ENCODE results near the gene RETREG3. TPM values are rescaled to one million over a fixed set of nuclear protein-coding genes. Genes with fewer than 3 reads are reported as not detected.

RETREG3 gene
- total and polyA plus RNA-seq, 2 of the 13 experiments (the other 11 are each of a cell fraction or from before 2014, with no cell fraction given): 47.0 to 55.8 TPM

DNA sequence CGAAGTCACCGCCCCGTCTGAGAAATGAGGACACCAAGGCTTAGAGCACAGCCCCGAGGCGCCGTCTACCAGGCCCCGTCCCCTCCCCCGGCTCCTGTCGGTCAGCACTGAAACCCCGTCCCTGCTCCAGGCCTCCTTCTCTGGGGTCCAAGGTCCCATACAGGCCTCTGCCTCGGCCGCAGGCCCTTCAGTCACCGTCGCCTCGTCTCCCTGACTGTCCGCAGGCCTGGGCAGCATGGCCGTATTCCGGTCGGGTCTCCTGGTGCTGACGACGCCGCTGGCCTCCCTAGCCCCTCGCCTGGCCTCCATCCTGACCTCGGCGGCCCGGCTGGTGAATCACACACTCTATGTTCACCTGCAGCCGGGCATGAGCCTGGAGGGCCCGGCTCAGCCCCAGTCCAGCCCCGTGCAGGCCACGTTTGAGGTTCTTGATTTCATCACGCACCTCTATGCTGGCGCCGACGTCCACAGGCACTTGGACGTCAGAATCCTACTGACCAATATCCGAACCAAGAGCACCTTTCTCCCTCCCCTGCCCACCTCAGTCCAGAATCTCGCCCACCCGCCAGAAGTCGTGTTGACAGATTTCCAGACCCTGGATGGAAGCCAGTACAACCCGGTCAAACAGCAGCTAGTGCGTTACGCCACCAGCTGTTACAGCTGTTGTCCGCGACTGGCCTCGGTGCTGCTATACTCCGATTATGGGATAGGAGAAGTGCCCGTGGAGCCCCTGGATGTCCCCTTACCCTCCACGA is 46.6 kb downstream of the RETREG3 start (continued):
- TF ChIP-seq SRF (IDR thresholded peaks at IDR 0.05; ENCODE audit: low read depth, low read length) (no peak), REXO4 (CRISPR knock-in tag; IDR thresholded peaks at IDR 0.05; ENCODE audit: borderline replicate concordance) (peak; percentile 65; the same call in 1 of the 2 replicates), PAWR (CRISPR knock-in tag; IDR thresholded peaks at IDR 0.05; ENCODE audit: borderline replicate concordance) (no peak), HNRNPH1 (optimal IDR thresholded peaks at IDR 0.05; ENCODE audit: low read depth, low read length) (no peak), ZNF777 (CRISPR knock-in tag; IDR thresholded peaks at IDR 0.05) (peak; percentile 81), MAFG (CRISPR knock-in tag; IDR thresholded peaks at IDR 0.05) (no peak), SKI (IDR thresholded peaks at IDR 0.05; ENCODE audit: partially characterized antibody) (peak; percentile 10), SRSF4 (IDR thresholded peaks at IDR 0.05; ENCODE audit: low read depth, low read length, poor library complexity, severe bottlenecking) (no peak), ZNF629 (CRISPR knock-in tag; conservative IDR thresholded peaks at IDR 0.05) (no peak), ZNF225 (CRISPR knock-in tag; IDR thresholded peaks at IDR 0.05) (no peak; the same call in 1 of the 2 replicates), ZNF577 (CRISPR knock-in tag; IDR thresholded peaks at IDR 0.05; ENCODE audit: borderline replicate concordance, low read depth) (peak; percentile 87; the same call in 1 of the 2 replicates), ZNF451 (CRISPR knock-in tag; IDR thresholded peaks at IDR 0.05) (peak; percentile 72; the same call in 1 of the 2 replicates), RBAK (CRISPR knock-in tag; IDR thresholded peaks at IDR 0.05) (no peak)
- TF ChIP-seq, protein P1, sequence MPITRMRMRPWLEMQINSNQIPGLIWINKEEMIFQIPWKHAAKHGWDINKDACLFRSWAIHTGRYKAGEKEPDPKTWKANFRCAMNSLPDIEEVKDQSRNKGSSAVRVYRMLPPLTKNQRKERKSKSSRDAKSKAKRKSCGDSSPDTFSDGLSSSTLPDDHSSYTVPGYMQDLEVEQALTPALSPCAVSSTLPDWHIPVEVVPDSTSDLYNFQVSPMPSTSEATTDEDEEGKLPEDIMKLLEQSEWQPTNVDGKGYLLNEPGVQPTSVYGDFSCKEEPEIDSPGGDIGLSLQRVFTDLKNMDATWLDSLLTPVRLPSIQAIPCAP (CRISPR knock-in tag; IDR thresholded peaks at IDR 0.05; ENCODE audit: low read depth): 0 out of 2 replicates have a peak, but pooled peaks have one; percentile 11
- TF ChIP-seq, protein P2, sequence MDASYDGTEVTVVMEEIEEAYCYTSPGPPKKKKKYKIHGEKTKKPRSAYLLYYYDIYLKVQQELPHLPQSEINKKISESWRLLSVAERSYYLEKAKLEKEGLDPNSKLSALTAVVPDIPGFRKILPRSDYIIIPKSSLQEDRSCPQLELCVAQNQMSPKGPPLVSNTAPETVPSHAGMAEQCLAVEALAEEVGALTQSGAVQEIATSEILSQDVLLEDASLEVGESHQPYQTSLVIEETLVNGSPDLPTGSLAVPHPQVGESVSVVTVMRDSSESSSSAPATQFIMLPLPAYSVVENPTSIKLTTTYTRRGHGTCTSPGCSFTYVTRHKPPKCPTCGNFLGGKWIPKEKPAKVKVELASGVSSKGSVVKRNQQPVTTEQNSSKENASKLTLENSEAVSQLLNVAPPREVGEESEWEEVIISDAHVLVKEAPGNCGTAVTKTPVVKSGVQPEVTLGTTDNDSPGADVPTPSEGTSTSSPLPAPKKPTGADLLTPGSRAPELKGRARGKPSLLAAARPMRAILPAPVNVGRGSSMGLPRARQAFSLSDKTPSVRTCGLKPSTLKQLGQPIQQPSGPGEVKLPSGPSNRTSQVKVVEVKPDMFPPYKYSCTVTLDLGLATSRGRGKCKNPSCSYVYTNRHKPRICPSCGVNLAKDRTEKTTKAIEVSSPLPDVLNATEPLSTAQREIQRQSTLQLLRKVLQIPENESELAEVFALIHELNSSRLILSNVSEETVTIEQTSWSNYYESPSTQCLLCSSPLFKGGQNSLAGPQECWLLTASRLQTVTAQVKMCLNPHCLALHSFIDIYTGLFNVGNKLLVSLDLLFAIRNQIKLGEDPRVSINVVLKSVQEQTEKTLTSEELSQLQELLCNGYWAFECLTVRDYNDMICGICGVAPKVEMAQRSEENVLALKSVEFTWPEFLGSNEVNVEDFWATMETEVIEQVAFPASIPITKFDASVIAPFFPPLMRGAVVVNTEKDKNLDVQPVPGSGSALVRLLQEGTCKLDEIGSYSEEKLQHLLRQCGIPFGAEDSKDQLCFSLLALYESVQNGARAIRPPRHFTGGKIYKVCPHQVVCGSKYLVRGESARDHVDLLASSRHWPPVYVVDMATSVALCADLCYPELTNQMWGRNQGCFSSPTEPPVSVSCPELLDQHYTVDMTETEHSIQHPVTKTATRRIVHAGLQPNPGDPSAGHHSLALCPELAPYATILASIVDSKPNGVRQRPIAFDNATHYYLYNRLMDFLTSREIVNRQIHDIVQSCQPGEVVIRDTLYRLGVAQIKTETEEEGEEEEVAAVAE (CRISPR knock-in tag; IDR thresholded peaks at IDR 0.05; ENCODE audit: borderline replicate concordance): 0 out of 2 replicates have a peak, but pooled peaks have one; percentile 10
- TF ChIP-seq, protein P3, sequence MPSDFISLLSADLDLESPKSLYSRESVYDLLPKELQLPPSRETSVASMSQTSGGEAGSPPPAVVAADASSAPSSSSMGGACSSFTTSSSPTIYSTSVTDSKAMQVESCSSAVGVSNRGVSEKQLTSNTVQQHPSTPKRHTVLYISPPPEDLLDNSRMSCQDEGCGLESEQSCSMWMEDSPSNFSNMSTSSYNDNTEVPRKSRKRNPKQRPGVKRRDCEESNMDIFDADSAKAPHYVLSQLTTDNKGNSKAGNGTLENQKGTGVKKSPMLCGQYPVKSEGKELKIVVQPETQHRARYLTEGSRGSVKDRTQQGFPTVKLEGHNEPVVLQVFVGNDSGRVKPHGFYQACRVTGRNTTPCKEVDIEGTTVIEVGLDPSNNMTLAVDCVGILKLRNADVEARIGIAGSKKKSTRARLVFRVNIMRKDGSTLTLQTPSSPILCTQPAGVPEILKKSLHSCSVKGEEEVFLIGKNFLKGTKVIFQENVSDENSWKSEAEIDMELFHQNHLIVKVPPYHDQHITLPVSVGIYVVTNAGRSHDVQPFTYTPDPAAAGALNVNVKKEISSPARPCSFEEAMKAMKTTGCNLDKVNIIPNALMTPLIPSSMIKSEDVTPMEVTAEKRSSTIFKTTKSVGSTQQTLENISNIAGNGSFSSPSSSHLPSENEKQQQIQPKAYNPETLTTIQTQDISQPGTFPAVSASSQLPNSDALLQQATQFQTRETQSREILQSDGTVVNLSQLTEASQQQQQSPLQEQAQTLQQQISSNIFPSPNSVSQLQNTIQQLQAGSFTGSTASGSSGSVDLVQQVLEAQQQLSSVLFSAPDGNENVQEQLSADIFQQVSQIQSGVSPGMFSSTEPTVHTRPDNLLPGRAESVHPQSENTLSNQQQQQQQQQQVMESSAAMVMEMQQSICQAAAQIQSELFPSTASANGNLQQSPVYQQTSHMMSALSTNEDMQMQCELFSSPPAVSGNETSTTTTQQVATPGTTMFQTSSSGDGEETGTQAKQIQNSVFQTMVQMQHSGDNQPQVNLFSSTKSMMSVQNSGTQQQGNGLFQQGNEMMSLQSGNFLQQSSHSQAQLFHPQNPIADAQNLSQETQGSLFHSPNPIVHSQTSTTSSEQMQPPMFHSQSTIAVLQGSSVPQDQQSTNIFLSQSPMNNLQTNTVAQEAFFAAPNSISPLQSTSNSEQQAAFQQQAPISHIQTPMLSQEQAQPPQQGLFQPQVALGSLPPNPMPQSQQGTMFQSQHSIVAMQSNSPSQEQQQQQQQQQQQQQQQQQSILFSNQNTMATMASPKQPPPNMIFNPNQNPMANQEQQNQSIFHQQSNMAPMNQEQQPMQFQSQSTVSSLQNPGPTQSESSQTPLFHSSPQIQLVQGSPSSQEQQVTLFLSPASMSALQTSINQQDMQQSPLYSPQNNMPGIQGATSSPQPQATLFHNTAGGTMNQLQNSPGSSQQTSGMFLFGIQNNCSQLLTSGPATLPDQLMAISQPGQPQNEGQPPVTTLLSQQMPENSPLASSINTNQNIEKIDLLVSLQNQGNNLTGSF (CRISPR knock-in tag; IDR thresholded peaks at IDR 0.05): no peak
- TF ChIP-seq, protein P4, sequence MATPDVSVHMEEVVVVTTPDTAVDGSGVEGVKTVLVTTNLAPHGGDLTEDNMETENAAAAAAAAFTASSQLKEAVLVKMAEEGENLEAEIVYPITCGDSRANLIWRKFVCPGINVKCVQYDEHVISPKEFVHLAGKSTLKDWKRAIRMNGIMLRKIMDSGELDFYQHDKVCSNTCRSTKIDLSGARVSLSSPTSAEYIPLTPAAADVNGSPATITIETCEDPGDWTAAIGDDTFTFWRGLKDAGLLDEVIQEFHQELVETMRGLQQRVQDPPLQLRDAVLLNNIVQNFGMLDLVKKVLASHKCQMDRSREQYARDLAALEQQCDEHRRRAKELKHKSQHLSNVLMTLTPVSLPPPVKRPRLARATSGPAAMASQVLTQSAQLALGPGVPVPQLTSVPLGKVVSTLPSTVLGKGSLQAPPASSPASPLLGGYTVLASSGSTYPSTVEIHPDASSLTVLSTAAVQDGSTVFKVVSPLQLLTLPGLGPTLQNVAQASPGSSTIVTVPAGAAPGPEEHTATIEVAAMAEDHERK (CRISPR knock-in tag; IDR thresholded peaks at IDR 0.05; ENCODE audit: low read depth): no peak

Measured in HepG2 (cell line).